Right lobe of liver (tissue), 6 donors: ENCODE results near the gene NCBP1. TPM values are rescaled to one million over a fixed set of nuclear protein-coding genes. Genes with fewer than 3 reads are reported as not detected.
A peak's percentile ranks its signal among the peaks of the same experiment; 100 is the strongest.

Experiments
- ATAC-seq, 4 donors: fragments of 200-7000 bp; cut with Tn5 transposase; one replicate each; pipeline ENCODE4 v1.9.1; 2020; ENCODE audit warnings: mild to moderate bottlenecking in 4 of 4, moderate library complexity in 4 of 4
- DNase-seq, 3 donors: peaks; one replicate each; pipeline ENCODE4 v3.0.0-alpha.2; 2020
- H3K27ac ChIP-seq, 3 donors: fragments of 200-600 bp; one replicate each; pipeline ENCODE4 v1.8.0; 2022
- H3K27me3 ChIP-seq, 2 donors: fragments of 200-600 bp; one replicate each; pipeline ENCODE4 v1.8.0; 2022
- H3K36me3 ChIP-seq, 4 donors: fragments of 200-600 bp; sonication (generic) in 1 of 4; one replicate each; pipeline versions ENCODE4 v1.5.1 to v1.8.0; 2017 to 2022; ENCODE audit warnings: control low read depth in 1 of 4
- H3K4me1 ChIP-seq, 4 donors: fragments of 200-600 bp; sonication (generic) in 1 of 4; one replicate each; pipeline versions ENCODE4 v1.5.1 to v1.8.0; 2017 to 2022; ENCODE audit warnings: control low read depth in 1 of 4
- H3K4me3 ChIP-seq, 3 donors: fragments of 200-600 bp; one replicate each; pipeline ENCODE4 v1.8.0; 2022
- H3K9me3 ChIP-seq, 4 donors: fragments of 200-600 bp; sonication (generic) in 1 of 4; one replicate each; pipeline versions ENCODE4 v1.5.1 to v1.8.0; 2017 to 2022; ENCODE audit warnings: control low read depth in 1 of 4
- CTCF ChIP-seq, 4 donors: fragments of 200-600 bp in 3 of 4; fragments of 450-650 bp in 1 of 4; IDR thresholded peaks; one replicate each; pipeline versions ENCODE4 v1.5.1 to v1.8.0; 2016 to 2022; ENCODE audit warnings: antibody characterized with exemption in 4 of 4, mild to moderate bottlenecking in 2 of 4
- POLR2A ChIP-seq: fragments of 450-650 bp; IDR thresholded peaks from one replicate; pipeline ENCODE4 v1.6.1; 2017; ENCODE audit warnings: antibody characterized with exemption, mild to moderate bottlenecking
- WGBS: methylation state at CpG from one replicate; pipeline ENCODE4 v1.1.6; 2018; ENCODE audit warnings: low coverage, low lambda C conversion rate; ENCODE audit not compliant: insufficient coverage; ENCODE audit errors: missing lambda C conversion rate; 5-methylcytosine and 5-hydroxymethylcytosine counted together
- intact Hi-C, 2 donors: fragments of 100-400 bp; cut with DNase I; formaldehyde crosslinking; loops; one replicate each; pipeline versions ENCODE4 v1.11.2 to v1.14.1; 2022
- total RNA-seq, 6 experiments: library from RNA; depleted of rRNA in 2 of 6; stranded (reverse); fragments of >200 nt in 2 of 6; fragmentation: NEBNext Ultra II Directional in 3 of 6; extraction: Animal tissue kit (Norgen Biotek cat#: 25700) in 3 of 6; gene quantifications; one replicate each; pipeline versions ENCODE4 v1.1.0 to v1.2.4, GENCODE V29; 2016 to 2023
- donor health status: DM: no; HTN: yes; CAD: no.
- donor health status: DM: no; HTN: no; CAD: no.
- donor health status: DM: no; HTN: no; CAD: no.
- donor health status: DM: no; HTN: yes; CAD: no.
- donor health status: DM: no; HTN: yes; CAD: no.

The NCBP1 gene
- total RNA-seq, 6 experiments from 2014 or later, result 10.9 to 15.3 (median 12.5) TPM

GRCh38 chr9:97593960-97594359 lies 39.7 kb upstream of the NCBP1 start:
- peaks cover 0 to 5% (median 0%) of the 10 kb centered on the region in 4 donors for H3K4me1 ChIP-seq
- no peaks in the 10 kb centered on the region for H3K36me3 ChIP-seq
- DNase-seq, result no peak
- WGBS, result 80% methylated on average over 1 of the region's 4 CpGs
- no peak for ATAC-seq
- H3K27me3 ChIP-seq, result no peaks in the 10 kb centered on the region
- TF ChIP-seq CTCF (IDR thresholded peaks at IDR 0.05), result no peak
- TF ChIP-seq POLR2A, result no peak
- no peaks in the 10 kb centered on the region for H3K9me3 ChIP-seq
- H3K27ac ChIP-seq, result no peak overlapping the region
- H3K4me3 ChIP-seq, result no peak overlapping the region
- intact Hi-C loops, result no loop called here

GRCh38 chr9:97594381-97594921 lies 39.2 kb upstream of the NCBP1 start:
- H3K4me3 ChIP-seq, result no peak overlapping the region
- TF ChIP-seq CTCF (IDR thresholded peaks at IDR 0.05) (no peak), POLR2A (no peak)
- peaks cover 0 to 5% (median 0%) of the 10 kb centered on the region in 4 donors for H3K4me1 ChIP-seq
- DNase-seq (no peak), ATAC-seq (no peak)
- no peaks in the 10 kb centered on the region for H3K27me3 ChIP-seq
- H3K27ac ChIP-seq, result no peak overlapping the region
- H3K9me3 ChIP-seq, result no peaks in the 10 kb centered on the region
- WGBS, result 92% methylated on average over 4 of the region's 11 CpGs
- intact Hi-C loops, result no loop called here
- peaks cover 0 to under 1% (median 0%) of the 10 kb centered on the region in 4 donors for H3K36me3 ChIP-seq

- TF ChIP-seq POLR2A (no peak), CTCF (IDR thresholded peaks at IDR 0.05) (no peak)
- Histone ChIP-seq H3K4me3 (no peak overlapping the region), H3K27me3 (no peaks in the 10 kb centered on the region), H3K27ac (no peak overlapping the region), H3K36me3 (peaks cover 0 to 21% (median 7%) of the 10 kb centered on the region in 4 donors), H3K9me3 (no peaks in the 10 kb centered on the region), H3K4me1 (peaks cover 0 to 5% (median 0%) of the 10 kb centered on the region in 4 donors)
- ATAC-seq, result no peak
- WGBS, result 61% methylated on average over 4 of the region's 4 CpGs
- DNase-seq, result no peak
- intact Hi-C loops, result no loop called here
These were observed 36.7 kb upstream of the NCBP1 start for GRCh38 chr9:97596906-97597305.

GRCh38 chr9:97598461-97599288 lies 34.9 kb upstream of the NCBP1 start:
- WGBS, result 13% methylated on average over 10 of the region's 11 CpGs
- intact Hi-C loops, result no loop called here

More at GRCh38 chr9:97598461-97599288, 34.9 kb upstream of the NCBP1 start:
- DNase-seq (peak; percentile 60 to 81 (median 70)), ATAC-seq (peak; percentile 90 to 96 (median 94))
- no peak overlapping the region for H3K4me3 ChIP-seq
- TF ChIP-seq POLR2A, result no peak
- TF ChIP-seq CTCF (IDR thresholded peaks at IDR 0.05), result peak; percentile 79 to 90 (median 86)
- no peaks in the 10 kb centered on the region for H3K9me3 ChIP-seq
- no peaks in the 10 kb centered on the region for H3K27me3 ChIP-seq
- no peak overlapping the region for H3K27ac ChIP-seq
- H3K4me1 ChIP-seq, result peaks cover 0 to 5% (median 0%) of the 10 kb centered on the region in 4 donors
- H3K36me3 ChIP-seq, result peaks cover 0 to 34% (median 15%) of the 10 kb centered on the region in 4 donors
